ENCODE measurements around the gene SUPT4H1.

DNA sequence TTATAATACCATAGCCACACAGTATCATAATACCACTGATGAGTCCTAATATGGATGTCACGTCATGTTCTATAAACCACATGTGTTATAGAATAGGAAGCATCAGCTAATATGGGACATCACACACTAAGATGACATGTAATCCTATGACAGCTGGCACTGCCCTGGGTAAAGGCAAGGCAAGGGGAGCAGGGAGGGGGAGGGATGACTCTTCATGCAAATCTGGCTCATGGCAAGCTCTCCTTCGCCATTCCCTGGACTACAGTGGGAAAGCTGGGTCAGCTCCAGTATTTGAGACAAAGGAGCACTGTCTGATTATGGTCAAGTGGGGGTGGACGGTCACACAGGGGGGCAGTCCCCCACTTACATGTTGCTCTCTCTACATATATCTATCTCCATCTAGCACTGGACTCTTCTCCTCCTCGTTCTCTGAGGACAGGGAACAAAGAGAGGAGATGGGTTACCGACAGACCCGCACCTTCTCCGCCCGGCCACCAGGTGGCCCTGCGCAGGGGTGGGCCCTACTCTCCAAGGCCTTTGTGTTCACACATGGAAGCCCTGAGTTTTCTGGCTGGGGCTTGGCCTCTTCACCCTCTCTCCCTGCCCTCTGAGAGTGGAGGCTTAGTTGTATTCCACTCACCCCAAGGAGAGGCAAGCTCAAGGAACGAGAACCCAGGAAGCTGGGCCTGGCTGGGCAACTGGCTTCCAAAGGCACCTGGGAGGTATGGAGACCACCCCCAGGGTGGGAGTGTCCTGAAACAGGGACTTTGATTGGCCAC, 47.8 kb downstream of the SUPT4H1 start:
- TF ChIP-seq, protein P1, sequence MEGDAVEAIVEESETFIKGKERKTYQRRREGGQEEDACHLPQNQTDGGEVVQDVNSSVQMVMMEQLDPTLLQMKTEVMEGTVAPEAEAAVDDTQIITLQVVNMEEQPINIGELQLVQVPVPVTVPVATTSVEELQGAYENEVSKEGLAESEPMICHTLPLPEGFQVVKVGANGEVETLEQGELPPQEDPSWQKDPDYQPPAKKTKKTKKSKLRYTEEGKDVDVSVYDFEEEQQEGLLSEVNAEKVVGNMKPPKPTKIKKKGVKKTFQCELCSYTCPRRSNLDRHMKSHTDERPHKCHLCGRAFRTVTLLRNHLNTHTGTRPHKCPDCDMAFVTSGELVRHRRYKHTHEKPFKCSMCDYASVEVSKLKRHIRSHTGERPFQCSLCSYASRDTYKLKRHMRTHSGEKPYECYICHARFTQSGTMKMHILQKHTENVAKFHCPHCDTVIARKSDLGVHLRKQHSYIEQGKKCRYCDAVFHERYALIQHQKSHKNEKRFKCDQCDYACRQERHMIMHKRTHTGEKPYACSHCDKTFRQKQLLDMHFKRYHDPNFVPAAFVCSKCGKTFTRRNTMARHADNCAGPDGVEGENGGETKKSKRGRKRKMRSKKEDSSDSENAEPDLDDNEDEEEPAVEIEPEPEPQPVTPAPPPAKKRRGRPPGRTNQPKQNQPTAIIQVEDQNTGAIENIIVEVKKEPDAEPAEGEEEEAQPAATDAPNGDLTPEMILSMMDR (IDR thresholded peaks at IDR 0.05) = peak; percentile 32 to 76 (median 60)
- TF ChIP-seq POLR2A (IDR thresholded peaks at IDR 0.05) (no peak), POLR2AphosphoS5 (IDR thresholded peaks at IDR 0.05) (no peak)
